GM12878 (cell line): ENCODE data around the gene SHISA9.

Experiments used
- BCL3 ChIP-seq: IDR thresholded peaks from 2 replicates; pipeline ENCODE4 v1.6.1; 2011; ENCODE audit warnings: borderline replicate concordance, low read depth, mild to moderate bottlenecking, moderate library complexity, low read length; ENCODE audit not compliant: insufficient read depth, poor library complexity, severe bottlenecking
- E2F4 ChIP-seq: IDR thresholded peaks from 2 replicates; pipeline ENCODE4 v1.6.1; 2012; ENCODE audit warnings: low read depth, low read length, improper control_type of control experiment
- JUNB ChIP-seq: IDR thresholded peaks from 2 replicates; pipeline ENCODE4 v1.6.1; 2016; ENCODE audit warnings: antibody characterized with exemption, mild to moderate bottlenecking
- PRDM15 ChIP-seq: fragments of 450-650 bp; formaldehyde crosslinking; IDR thresholded peaks from 2 replicates; pipeline ENCODE4 v1.4.0; 2020; ENCODE audit warnings: mild to moderate bottlenecking, moderate library complexity
- REST ChIP-seq: IDR thresholded peaks from 2 replicates; pipeline ENCODE4 v1.6.1; 2012; ENCODE audit warnings: mild to moderate bottlenecking, low read depth, low read length
- SMC3 ChIP-seq: IDR thresholded peaks from 2 replicates; pipeline ENCODE4 v1.6.1; 2011; ENCODE audit warnings: low read length, improper control_type of control experiment, borderline replicate concordance

GRCh38 chr16:13148294-13148693 lies 246.9 kb downstream of the SHISA9 start:
- no peak for TF ChIP-seq BCL3
- TF ChIP-seq SMC3: no peak
- TF ChIP-seq JUNB: no peak
- TF ChIP-seq REST: no peak
- TF ChIP-seq PRDM15: no peak
- no peak for TF ChIP-seq E2F4
